ENCODE measurements around the gene CALR3.

Gene CALR3

DNA sequence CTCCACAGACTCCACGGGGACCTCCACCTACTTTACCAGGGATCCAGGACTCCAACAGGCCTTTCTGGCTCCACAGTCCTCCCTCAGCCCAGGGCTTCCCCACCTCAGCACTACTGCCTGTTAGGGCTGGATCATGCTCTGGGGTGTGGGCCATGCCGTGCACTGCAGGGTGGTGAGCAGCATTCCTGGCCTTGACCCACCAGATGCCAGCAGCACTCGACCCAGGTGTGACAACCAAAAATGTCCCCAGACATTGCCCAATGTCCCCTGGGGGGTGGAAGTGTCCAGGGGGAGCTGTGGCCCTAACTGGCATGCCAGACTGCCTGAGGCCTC lies 66.2 kb downstream of the CALR3 start:
- in situ Hi-C loops (cut with MboI; ENCODE audit: low pct_unique_long_range_greater_than_20kb, low sequenced_read_pairs, unreplicated experiment) = no loop called here
- no peak for DNase-seq (ENCODE audit: low spot score)
- TF ChIP-seq, protein P1, sequence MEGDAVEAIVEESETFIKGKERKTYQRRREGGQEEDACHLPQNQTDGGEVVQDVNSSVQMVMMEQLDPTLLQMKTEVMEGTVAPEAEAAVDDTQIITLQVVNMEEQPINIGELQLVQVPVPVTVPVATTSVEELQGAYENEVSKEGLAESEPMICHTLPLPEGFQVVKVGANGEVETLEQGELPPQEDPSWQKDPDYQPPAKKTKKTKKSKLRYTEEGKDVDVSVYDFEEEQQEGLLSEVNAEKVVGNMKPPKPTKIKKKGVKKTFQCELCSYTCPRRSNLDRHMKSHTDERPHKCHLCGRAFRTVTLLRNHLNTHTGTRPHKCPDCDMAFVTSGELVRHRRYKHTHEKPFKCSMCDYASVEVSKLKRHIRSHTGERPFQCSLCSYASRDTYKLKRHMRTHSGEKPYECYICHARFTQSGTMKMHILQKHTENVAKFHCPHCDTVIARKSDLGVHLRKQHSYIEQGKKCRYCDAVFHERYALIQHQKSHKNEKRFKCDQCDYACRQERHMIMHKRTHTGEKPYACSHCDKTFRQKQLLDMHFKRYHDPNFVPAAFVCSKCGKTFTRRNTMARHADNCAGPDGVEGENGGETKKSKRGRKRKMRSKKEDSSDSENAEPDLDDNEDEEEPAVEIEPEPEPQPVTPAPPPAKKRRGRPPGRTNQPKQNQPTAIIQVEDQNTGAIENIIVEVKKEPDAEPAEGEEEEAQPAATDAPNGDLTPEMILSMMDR (IDR thresholded peaks at IDR 0.05; ENCODE audit: extremely low read depth, insufficient read depth, missing control alignments) = no peak

DNA sequence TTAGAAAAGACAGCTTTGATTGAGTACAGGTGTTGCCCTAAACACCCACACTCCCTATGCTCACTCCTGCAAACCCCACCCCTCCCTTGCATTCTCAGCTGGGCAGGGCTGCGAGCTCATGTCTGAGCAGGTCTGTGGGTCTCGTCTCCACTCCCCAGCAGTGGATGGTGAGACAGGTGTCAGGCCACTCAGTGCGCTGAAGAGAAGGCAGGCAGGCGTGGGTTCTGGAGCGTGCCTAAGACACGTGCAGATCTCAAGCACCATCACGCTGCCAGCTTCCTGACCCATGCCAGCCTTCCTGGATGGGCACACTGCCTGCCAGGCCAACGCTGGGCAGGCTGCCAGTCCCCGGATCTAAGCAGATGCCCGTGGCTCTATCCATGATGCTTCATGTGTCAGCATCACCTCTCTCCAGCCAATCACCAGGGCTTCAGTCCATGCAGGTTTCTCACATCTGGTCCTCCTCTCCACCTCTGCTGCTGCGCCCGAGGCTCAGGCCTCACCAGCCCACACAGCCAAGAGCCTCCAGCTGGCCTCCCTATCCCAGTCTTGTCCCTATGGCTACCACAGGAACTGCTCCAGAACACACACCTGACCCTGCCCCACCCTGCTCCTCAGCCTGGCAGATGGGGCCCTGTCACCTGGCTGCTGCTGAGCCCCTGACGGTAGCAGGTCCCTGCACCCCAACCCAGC lies 66.8 kb downstream of the CALR3 start:
- no peak for DNase-seq (ENCODE audit: low spot score)
- in situ Hi-C loops (cut with MboI; ENCODE audit: low pct_unique_long_range_greater_than_20kb, low sequenced_read_pairs, unreplicated experiment) = no loop called here
- TF ChIP-seq, protein P1 (IDR thresholded peaks at IDR 0.05; ENCODE audit: extremely low read depth, insufficient read depth, missing control alignments) = no peak

Measured in GM13977 (cell line).